H1 (cell line): ENCODE results near the gene CRIP1. TPM values are rescaled to one million over a fixed set of nuclear protein-coding genes. Genes with fewer than 3 reads are reported as not detected.

ENCODE experiments used
- BCL11A ChIP-seq, 2 experiments: IDR thresholded peaks; one replicate each; pipeline ENCODE4 v1.6.1; 2011; ENCODE audit warnings: low read depth in 2 of 2, low read length in 2 of 2, mild to moderate bottlenecking in 2 of 2
- CHD7 ChIP-seq: fragments of 300-600 bp; sonication (generic); IDR thresholded peaks from 2 replicates; pipeline ENCODE4 v1.7.1; 2012; ENCODE audit warnings: low read length, moderate library complexity, mild to moderate bottlenecking, inconsistent platforms; ENCODE audit not compliant: insufficient replicate concordance
- FOSL1 ChIP-seq: IDR thresholded peaks from 2 replicates; pipeline ENCODE4 v1.6.1; 2011; ENCODE audit warnings: mild to moderate bottlenecking, low read depth, low read length, moderate library complexity; ENCODE audit not compliant: insufficient read depth
- MAX ChIP-seq: IDR thresholded peaks from 2 replicates; pipeline ENCODE4 v1.6.1; 2012; ENCODE audit warnings: inconsistent platforms
- NANOG ChIP-seq: IDR thresholded peaks from 2 replicates; pipeline ENCODE4 v1.6.1; 2011; ENCODE audit warnings: low read length, low read depth, mild to moderate bottlenecking, inconsistent platforms; ENCODE audit not compliant: insufficient read depth, poor library complexity, severe bottlenecking
- POLR2A ChIP-seq, 2 experiments: IDR thresholded peaks; 1 replicate in 1 of 2; 2 replicates in 1 of 2; pipeline ENCODE4 v1.6.1; 2011; ENCODE audit warnings: low read depth in 2 of 2, low read length in 2 of 2, mild to moderate bottlenecking in 2 of 2; ENCODE audit errors: control extremely low read depth in 1 of 2
- RAD21 ChIP-seq, 2 experiments: IDR thresholded peaks in 1 of 2; conservative IDR thresholded peaks in 1 of 2; 2 replicates each; pipeline ENCODE4 v1.6.1; 2011; ENCODE audit warnings: low read depth in 2 of 2, low read length in 2 of 2, improper control_type of control experiment in 1 of 2, inconsistent platforms in 1 of 2, mild to moderate bottlenecking in 1 of 2, moderate library complexity in 1 of 2
- SP2 ChIP-seq: IDR thresholded peaks from 2 replicates; pipeline ENCODE4 v1.6.1; 2012; ENCODE audit warnings: mild to moderate bottlenecking, low read length, inconsistent platforms
- USF2 ChIP-seq: IDR thresholded peaks from 2 replicates; pipeline ENCODE4 v1.6.1; 2011; ENCODE audit warnings: low read length, improper control_type of control experiment
- polyA plus RNA-seq, 7 experiments: library from polyadenylated mRNA; depleted of rRNA in 3 of 7; stranded (reverse) in 5 of 7; unstranded in 2 of 7; fragments of >200 nt in 5 of 7; fragments of 200-250 nt in 2 of 7; gene quantifications; 1 replicate in 5 of 7; 2 replicates in 1 of 7; 4 replicates in 1 of 7; pipeline versions ENCODE4 v1.2.1 to v1.2.3, GENCODE V29; 2011 to 2013; ENCODE audit warnings: missing spikeins in 2 of 7, mixed read lengths in 2 of 7
- total RNA-seq: library from RNA; stranded (reverse); fragmentation: NEBNext Ultra II Directional; extraction: Animal tissue kit (Norgen Biotek cat#: 25700); gene quantifications from 2 replicates; pipeline ENCODE4 v1.2.1, GENCODE V29; 2021

CRIP1 gene
- total and polyA plus RNA-seq, 2 of the 8 experiments (the other 6 are each of a cell fraction or from before 2014, with no cell fraction given), result 1.2 to 2.2 TPM

GRCh38 chr14:105458571-105458970 lies 28.1 kb upstream of the CRIP1 start (continued):
- no peak for TF ChIP-seq CHD7
- TF ChIP-seq BCL11A (IDR thresholded peaks at IDR 0.05; ENCODE audit: low read depth in 2 of 2, low read length in 2 of 2), result no peak
- TF ChIP-seq MAX, result no peak
- TF ChIP-seq NANOG, result no peak
- TF ChIP-seq POLR2A (IDR thresholded peaks at IDR 0.05; ENCODE audit: control extremely low read depth in 1 of 2, low read depth in 2 of 2, low read length in 2 of 2), result no peak
- TF ChIP-seq SP2, result no peak
- TF ChIP-seq FOSL1, result no peak
- TF ChIP-seq USF2, result no peak
- no peak for TF ChIP-seq RAD21 (IDR thresholded peaks at IDR 0.05 in 1 of 2, conservative IDR thresholded peaks at IDR 0.05 in 1 of 2; ENCODE audit: low read depth in 2 of 2, low read length in 2 of 2)
